MCF 10A (cell line): ENCODE results near the gene ERC2. TPM values are rescaled to one million over a fixed set of nuclear protein-coding genes. Genes with fewer than 3 reads are reported as not detected.

Experiments
- BruUV-seq: library from RNA; stranded (reverse); fragments of 400-500 nt; replicated peaks from 2 replicates; lab custom pipeline; 2021; lab: Mats Ljungman, UMichigan
- CTCF ChIA-PET: fragments of 300-600 bp; sonication (Branson Sonifier 250); formaldehyde crosslinking; extraction: SDS; loops from one replicate; lab custom pipeline; 2021; ENCODE audit warnings: antibody characterized with exemption, inconsistent platforms; lab: Yijun Ruan, JAX
- POLR2A ChIA-PET: fragments of 300-600, 350-650 bp; sonication (Branson Sonifier 250); formaldehyde crosslinking; extraction: SDS; loops from one replicate; lab custom pipeline; 2020; ENCODE audit warnings: antibody characterized with exemption, inconsistent platforms; lab: Yijun Ruan, JAX
- DNase-seq: peaks from one replicate; pipeline ENCODE4 v3.0.0-alpha.2; 2018; ENCODE audit not compliant: unreplicated experiment
- H3K27ac Mint-ChIP-seq: one replicate; pipeline ENCODE4 v1.8.0; 2022; ENCODE audit warnings: mild to moderate bottlenecking, low read depth, mixed read lengths; ENCODE audit not compliant: unreplicated experiment
- H3K27me3 Mint-ChIP-seq: one replicate; pipeline ENCODE4 v1.8.0; 2022; ENCODE audit warnings: mixed read lengths; ENCODE audit not compliant: insufficient read depth, unreplicated experiment
- H3K36me3 Mint-ChIP-seq: one replicate; pipeline ENCODE4 v1.8.0; 2022; ENCODE audit warnings: mild to moderate bottlenecking, moderate library complexity, mixed read lengths; ENCODE audit not compliant: insufficient read depth, unreplicated experiment
- H3K4me1 Mint-ChIP-seq: one replicate; pipeline ENCODE4 v1.8.0; 2022; ENCODE audit warnings: mixed read lengths; ENCODE audit not compliant: insufficient read depth, unreplicated experiment
- H3K4me3 Mint-ChIP-seq: one replicate; pipeline ENCODE4 v1.8.0; 2022; ENCODE audit warnings: mild to moderate bottlenecking, moderate library complexity, mixed read lengths; ENCODE audit not compliant: unreplicated experiment
- H3K9me3 Mint-ChIP-seq: one replicate; pipeline ENCODE4 v1.8.0; 2022; ENCODE audit warnings: mixed read lengths; ENCODE audit not compliant: unreplicated experiment
- intact Hi-C: fragments of 100-400 bp; cut with micrococcal nuclease; formaldehyde crosslinking; loops from 2 replicates; pipeline ENCODE4 v1.14.1; 2022
- total RNA-seq: library from RNA; stranded (reverse); gene quantifications from 2 replicates; pipeline ENCODE4 v1.2.3, GENCODE V29; 2022
- TF ChIP-seq, protein P1 (sequence below): fragments of 200-600 bp; IDR thresholded peaks from one replicate; pipeline ENCODE4 v1.8.0; 2022; ENCODE audit warnings: antibody characterized with exemption, mild to moderate bottlenecking; ENCODE audit not compliant: unreplicated experiment

Gene ERC2
- total RNA-seq, 1 experiment from 2014 or later: 0.42 TPM

DNA sequence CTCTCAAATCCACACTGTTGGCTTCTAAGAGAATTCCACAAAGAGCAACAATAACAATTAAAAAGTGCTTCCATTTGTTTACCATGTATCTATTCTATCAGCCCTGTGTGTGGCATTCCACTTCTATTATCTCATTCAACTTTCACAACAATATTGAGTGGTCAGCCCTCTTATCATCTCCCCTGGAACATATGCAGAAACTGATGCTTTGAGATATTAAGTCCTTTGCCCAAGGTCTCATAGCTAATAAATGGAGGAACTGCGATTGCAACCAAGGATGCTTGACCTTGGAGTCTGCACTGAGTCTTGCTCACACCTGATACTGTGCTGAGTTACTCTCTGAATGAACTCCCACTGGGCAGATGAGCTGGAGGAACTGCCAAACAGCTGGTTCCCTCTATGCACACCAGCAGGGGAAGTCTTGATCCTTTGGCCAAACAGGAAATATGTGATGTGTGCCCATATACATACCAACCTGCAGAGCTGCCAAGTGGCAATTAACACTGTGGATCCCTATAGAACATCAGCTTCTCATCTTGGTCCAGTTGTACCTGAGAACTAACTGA lies 836.4 kb downstream of the ERC2 start:
- ChIA-PET POLR2A (no interaction called here), CTCF (interaction anchor here (0.6 to 1.7 kb wide), 4 partner anchors 16 to 741 kb away, joined by 3 to 5 read pairs (median 4); no protein-coding TSS in a partner anchor)
- no peaks in the 10 kb centered on the region for H3K27me3 Mint-ChIP-seq
- BruUV-seq: no TSS peak
- no peak for DNase-seq
- no peaks in the 10 kb centered on the region for H3K9me3 Mint-ChIP-seq
- H3K4me1 Mint-ChIP-seq: no peaks in the 10 kb centered on the region
- intact Hi-C loops: no loop called here
- no peak overlapping the region for H3K27ac Mint-ChIP-seq
- H3K36me3 Mint-ChIP-seq: no peaks in the 10 kb centered on the region
- TF ChIP-seq, protein P1, sequence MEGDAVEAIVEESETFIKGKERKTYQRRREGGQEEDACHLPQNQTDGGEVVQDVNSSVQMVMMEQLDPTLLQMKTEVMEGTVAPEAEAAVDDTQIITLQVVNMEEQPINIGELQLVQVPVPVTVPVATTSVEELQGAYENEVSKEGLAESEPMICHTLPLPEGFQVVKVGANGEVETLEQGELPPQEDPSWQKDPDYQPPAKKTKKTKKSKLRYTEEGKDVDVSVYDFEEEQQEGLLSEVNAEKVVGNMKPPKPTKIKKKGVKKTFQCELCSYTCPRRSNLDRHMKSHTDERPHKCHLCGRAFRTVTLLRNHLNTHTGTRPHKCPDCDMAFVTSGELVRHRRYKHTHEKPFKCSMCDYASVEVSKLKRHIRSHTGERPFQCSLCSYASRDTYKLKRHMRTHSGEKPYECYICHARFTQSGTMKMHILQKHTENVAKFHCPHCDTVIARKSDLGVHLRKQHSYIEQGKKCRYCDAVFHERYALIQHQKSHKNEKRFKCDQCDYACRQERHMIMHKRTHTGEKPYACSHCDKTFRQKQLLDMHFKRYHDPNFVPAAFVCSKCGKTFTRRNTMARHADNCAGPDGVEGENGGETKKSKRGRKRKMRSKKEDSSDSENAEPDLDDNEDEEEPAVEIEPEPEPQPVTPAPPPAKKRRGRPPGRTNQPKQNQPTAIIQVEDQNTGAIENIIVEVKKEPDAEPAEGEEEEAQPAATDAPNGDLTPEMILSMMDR: no peak
- H3K4me3 Mint-ChIP-seq: no peak overlapping the region

DNA sequence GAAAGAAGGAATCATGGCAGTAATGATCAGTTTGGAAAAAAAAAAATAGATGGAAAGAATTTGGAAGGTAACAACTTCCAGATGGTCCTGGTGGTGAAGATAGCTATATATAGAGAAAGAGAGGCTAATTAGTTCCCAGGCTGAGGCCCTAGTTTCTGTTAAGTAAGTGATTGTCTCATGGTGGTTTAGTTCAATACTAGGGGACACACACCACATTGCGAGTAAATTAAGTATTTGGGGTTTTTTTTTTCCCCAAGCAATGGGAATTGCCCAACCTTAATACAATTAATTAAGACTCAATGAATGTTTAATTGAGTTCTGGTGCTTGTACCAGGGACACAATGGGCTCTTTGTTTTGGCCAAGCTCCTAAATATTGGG lies 837.4 kb downstream of the ERC2 start:
- Mint-ChIP-seq H3K4me1 (no peaks in the 10 kb centered on the region), H3K9me3 (no peaks in the 10 kb centered on the region), H3K27ac (no peak overlapping the region), H3K4me3 (no peak overlapping the region), H3K27me3 (no peaks in the 10 kb centered on the region), H3K36me3 (no peaks in the 10 kb centered on the region)
- ChIA-PET CTCF (interaction anchor here (0.6 to 1.7 kb wide), 5 partner anchors 8 to 1805 kb away, joined by 3 to 5 read pairs (median 4); no protein-coding TSS in a partner anchor), POLR2A (interaction anchor here (0.7 kb wide), 1 partner anchor 135 kb away, joined by 4 read pairs; no protein-coding TSS in a partner anchor)
- no TSS peak for BruUV-seq
- no peak for DNase-seq
- TF ChIP-seq, protein P1: no peak
- intact Hi-C loops: no loop called here

DNA sequence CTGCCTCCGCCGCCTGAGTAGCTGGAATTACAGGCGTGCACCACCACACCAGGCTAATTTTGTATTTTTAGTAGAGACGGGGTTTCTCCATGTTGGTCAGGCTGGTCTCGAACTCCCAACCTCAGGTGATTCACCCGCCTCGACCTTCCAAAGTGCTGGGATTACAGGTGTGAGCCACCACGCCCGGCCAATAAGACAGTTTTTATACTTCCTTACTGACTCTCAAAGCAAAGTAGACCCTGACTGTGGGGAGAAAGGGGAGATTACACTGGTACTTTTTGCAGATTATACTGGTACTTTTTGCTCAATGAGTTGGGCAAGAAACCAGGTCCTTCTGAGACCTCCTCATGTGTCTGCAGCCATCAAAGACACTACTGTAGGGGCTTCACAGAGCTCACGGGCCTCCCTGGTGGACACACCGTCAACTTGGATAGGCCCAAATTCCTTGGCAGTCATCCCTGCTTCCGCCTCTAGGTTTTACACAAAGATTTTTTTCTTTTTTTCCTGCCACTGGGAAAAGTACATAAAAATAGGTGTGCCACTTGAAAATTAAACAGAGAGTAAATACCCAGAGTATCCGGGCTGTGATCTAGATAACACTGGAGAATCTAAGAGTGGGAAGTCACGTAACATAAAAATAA lies 837.9 kb downstream of the ERC2 start:
- no peak for DNase-seq
- intact Hi-C loops: no loop called here
- H3K27me3 Mint-ChIP-seq: no peaks in the 10 kb centered on the region
- no TSS peak for BruUV-seq
- CTCF ChIA-PET: interaction anchor here (0.6 to 1.7 kb wide), 5 partner anchors 7 to 1805 kb away, joined by 3 to 4 read pairs (median 4); no protein-coding TSS in a partner anchor
- no peak overlapping the region for H3K4me3 Mint-ChIP-seq
- TF ChIP-seq, protein P1: no peak
- no peaks in the 10 kb centered on the region for H3K9me3 Mint-ChIP-seq
- POLR2A ChIA-PET: interaction anchor here (0.7 kb wide), 1 partner anchor 135 kb away, joined by 4 read pairs; no protein-coding TSS in a partner anchor
- no peaks in the 10 kb centered on the region for H3K36me3 Mint-ChIP-seq
- H3K4me1 Mint-ChIP-seq: no peaks in the 10 kb centered on the region
- no peak overlapping the region for H3K27ac Mint-ChIP-seq

DNA sequence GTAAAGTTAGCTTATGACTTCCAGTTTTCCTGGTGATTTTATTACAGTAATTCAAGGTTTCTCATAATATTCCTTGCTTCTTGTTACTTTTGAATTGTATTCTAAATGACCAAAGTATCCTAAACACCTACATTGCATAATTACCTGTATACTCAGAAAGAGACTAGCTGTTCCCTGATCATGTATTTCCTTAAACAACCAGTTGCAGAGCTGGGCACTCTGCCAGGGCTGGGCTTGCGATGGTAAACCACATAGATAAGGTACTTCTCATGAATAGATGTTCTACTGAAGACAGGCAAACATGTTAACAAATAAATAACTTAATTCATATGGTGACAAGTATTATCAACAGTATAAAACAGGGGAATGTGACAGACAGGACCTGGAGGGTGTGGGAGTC lies 838.8 kb downstream of the ERC2 start:
- POLR2A ChIA-PET: no interaction called here
- H3K36me3 Mint-ChIP-seq: no peaks in the 10 kb centered on the region
- H3K27me3 Mint-ChIP-seq: no peaks in the 10 kb centered on the region
- no peaks in the 10 kb centered on the region for H3K9me3 Mint-ChIP-seq
- H3K27ac Mint-ChIP-seq: no peak overlapping the region
- CTCF ChIA-PET: interaction anchor here (0.6 to 1.0 kb wide), 5 partner anchors 40 to 830 kb away, joined by 3 read pairs; no protein-coding TSS in a partner anchor
- H3K4me3 Mint-ChIP-seq: no peak overlapping the region
- no TSS peak for BruUV-seq
- H3K4me1 Mint-ChIP-seq: peaks cover 1% of the 10 kb centered on the region
- DNase-seq: no peak
- TF ChIP-seq, protein P1: no peak
- intact Hi-C loops: loop anchor here (10.0 kb wide), 1 partner anchor 95 kb away; no protein-coding TSS in a partner anchor
